ENCODE data around the gene CELSR2.

DNA sequence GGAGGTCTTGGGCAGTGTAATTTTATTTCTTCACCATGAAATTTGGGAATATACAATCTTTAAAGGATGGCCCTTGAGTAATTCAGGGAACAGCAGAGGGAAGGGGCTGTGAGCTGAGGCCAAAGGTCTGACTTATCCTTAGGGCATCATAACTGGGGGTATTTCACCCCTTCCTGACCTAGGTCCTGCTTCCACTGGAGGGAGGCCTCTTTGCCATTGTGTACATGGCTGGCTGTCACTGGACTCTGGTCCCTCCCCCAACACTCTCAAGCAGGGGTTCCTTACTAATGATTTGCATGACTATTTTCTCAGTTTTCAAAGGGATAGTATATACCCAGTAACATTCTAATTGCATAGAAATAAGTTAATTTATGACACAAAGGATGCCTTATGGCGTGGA is 40.8 kb downstream of the CELSR2 start:
- TF ChIP-seq, protein P1, sequence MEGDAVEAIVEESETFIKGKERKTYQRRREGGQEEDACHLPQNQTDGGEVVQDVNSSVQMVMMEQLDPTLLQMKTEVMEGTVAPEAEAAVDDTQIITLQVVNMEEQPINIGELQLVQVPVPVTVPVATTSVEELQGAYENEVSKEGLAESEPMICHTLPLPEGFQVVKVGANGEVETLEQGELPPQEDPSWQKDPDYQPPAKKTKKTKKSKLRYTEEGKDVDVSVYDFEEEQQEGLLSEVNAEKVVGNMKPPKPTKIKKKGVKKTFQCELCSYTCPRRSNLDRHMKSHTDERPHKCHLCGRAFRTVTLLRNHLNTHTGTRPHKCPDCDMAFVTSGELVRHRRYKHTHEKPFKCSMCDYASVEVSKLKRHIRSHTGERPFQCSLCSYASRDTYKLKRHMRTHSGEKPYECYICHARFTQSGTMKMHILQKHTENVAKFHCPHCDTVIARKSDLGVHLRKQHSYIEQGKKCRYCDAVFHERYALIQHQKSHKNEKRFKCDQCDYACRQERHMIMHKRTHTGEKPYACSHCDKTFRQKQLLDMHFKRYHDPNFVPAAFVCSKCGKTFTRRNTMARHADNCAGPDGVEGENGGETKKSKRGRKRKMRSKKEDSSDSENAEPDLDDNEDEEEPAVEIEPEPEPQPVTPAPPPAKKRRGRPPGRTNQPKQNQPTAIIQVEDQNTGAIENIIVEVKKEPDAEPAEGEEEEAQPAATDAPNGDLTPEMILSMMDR (IDR thresholded peaks at IDR 0.05), result no peak
- TF ChIP-seq POLR2A (IDR thresholded peaks at IDR 0.05) (no peak), POLR2AphosphoS5 (IDR thresholded peaks at IDR 0.05) (no peak)

Data from breast epithelium (tissue), 3 donors.